ENCODE data around the gene XPNPEP1. TPM values are rescaled to one million over a fixed set of nuclear protein-coding genes. Genes with fewer than 3 reads are reported as not detected.
A peak's percentile ranks its signal among the peaks of the same experiment; 100 is the strongest.
"Not testable (repeated sequence)": the region's sequence is repeated elsewhere in the genome, so short reads cannot be mapped to it uniquely, and the experiment has no call there.

The XPNPEP1 gene
- total and polyA plus RNA-seq, 8 donors, result 34.1 to 112 (median 72.8) TPM

- Histone ChIP-seq H3K4me3 (no peak overlapping the region), H3K36me3 (no peaks in the 10 kb centered on the region), H3K27me3 (no peaks in the 10 kb centered on the region), H3K9me3 (no peaks in the 10 kb centered on the region), H3K27ac (peak overlapping the region in 1 of 4 donors; percentile 98), H3K4me1 (peaks cover 35 to 55% (median 47%) of the 10 kb centered on the region in 3 donors)
- TF ChIP-seq CTCF (IDR thresholded peaks at IDR 0.05), result no peak
- ATAC-seq (no peak), DNase-seq (no peak), FAIRE-seq (no peak)
- intact Hi-C loops (cut with DNase I), result no loop called here
- WGBS, 2 donors, result 58 to 63% methylated on average over 3 of the region's 3 CpGs
Measured at GRCh38 chr10:109920016-109920415, 3.3 kb downstream of the XPNPEP1 start.

DNA sequence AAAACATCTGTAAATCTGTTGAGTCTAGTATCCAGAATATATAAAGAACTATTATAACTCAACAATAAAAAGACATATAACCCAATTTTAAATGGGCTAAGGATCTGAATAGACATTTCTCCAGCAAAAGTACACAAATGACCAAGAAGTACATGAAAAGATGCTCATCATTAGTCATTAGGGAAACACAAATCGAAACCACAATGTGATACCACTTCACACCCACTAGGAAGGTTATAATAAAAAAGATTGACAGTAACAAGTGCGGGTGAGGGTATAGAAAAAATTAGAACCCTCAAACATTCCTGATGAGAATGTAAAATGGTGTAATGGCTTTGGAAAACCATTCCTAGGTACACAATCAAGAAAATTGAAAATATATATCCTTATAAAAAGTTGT, 4.1 kb downstream of the XPNPEP1 start:
- intact Hi-C loops (cut with DNase I), result no loop called here
- TF ChIP-seq CTCF (IDR thresholded peaks at IDR 0.05), result no peak
- no peak for FAIRE-seq
- Histone ChIP-seq H3K4me3 (no peak overlapping the region), H3K27ac (no peak overlapping the region), H3K9me3 (no peaks in the 10 kb centered on the region), H3K27me3 (no peaks in the 10 kb centered on the region), H3K36me3 (no peaks in the 10 kb centered on the region), H3K4me1 (peaks cover 30 to 50% (median 40%) of the 10 kb centered on the region in 3 donors)
- no peak for DNase-seq
- no peak for ATAC-seq
- 96 to 99% methylated on average over 2 of the region's 2 CpGs for WGBS, 2 donors

- not testable (repeated sequence) for DNase-seq
Measured at GRCh38 chr10:109918707-109919106, 4.6 kb downstream of the XPNPEP1 start.

GRCh38 chr10:109915566-109915965, 7.7 kb downstream of the XPNPEP1 start:
- peaks cover 30 to 36% (median 35%) of the 10 kb centered on the region in 3 donors for H3K4me1 ChIP-seq
- intact Hi-C loops (cut with DNase I), result no loop called here
- DNase-seq (peak in 1 of 6 donors; percentile 55), FAIRE-seq (no peak), ATAC-seq (peak; percentile 65 to 78 (median 76))
- no peak for TF ChIP-seq CTCF (IDR thresholded peaks at IDR 0.05)
- peak overlapping the region; percentile 73 to 86 (median 80) for H3K27ac ChIP-seq
- H3K9me3 ChIP-seq, result no peaks in the 10 kb centered on the region
- 27 to 38% methylated on average over 2 of the region's 2 CpGs for WGBS, 2 donors
- no peaks in the 10 kb centered on the region for H3K27me3 ChIP-seq
- no peaks in the 10 kb centered on the region for H3K36me3 ChIP-seq
- H3K4me3 ChIP-seq, result peak overlapping the region in 1 of 4 donors; percentile 36

More at GRCh38 chr10:109918707-109919106, 4.6 kb downstream of the XPNPEP1 start:
- H3K27me3 ChIP-seq; H3K4me3 ChIP-seq; H3K27ac ChIP-seq; H3K36me3 ChIP-seq; FAIRE-seq; H3K9me3 ChIP-seq; intact Hi-C loops (cut with DNase I); ATAC-seq: not testable (repeated sequence)
- H3K4me1 ChIP-seq, result peaks cover 30 to 45% (median 35%) of the 10 kb centered on the region in 3 donors
- WGBS, 2 donors, result 95 to 96% methylated on average over 6 of the region's 6 CpGs

DNA sequence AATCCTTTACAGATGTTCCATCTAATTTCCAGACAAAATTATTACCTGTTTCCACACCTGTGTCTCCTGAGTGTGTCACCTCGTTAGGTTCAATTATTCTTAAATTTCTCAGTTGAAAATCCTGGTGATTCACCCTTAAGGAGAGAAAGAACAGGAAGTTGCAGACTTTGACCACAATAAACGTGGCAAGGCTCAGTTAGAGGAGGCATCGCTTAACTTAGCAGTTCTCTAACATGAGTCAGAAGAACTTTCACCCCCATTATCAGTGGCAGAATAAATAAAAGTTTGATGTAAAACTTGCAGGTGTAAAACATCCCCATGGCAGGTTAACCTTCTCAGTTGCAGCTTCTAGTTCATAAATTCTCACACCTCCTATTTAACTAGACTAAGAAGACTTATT, 8.3 kb downstream of the XPNPEP1 start:
- peak overlapping the region in 2 of 4 donors; percentile 36 for H3K4me3 ChIP-seq
- DNase-seq (peak in 3 of 6 donors; percentile 57 to 65 (median 57)), ATAC-seq (peak; percentile 84 to 89 (median 87)), FAIRE-seq (peak; percentile 43)
- no peaks in the 10 kb centered on the region for H3K36me3 ChIP-seq
- no peaks in the 10 kb centered on the region for H3K27me3 ChIP-seq
- no peak for TF ChIP-seq CTCF (IDR thresholded peaks at IDR 0.05)
- no peaks in the 10 kb centered on the region for H3K9me3 ChIP-seq
- H3K27ac ChIP-seq, result peak overlapping the region; percentile 73 to 86 (median 80)
- H3K4me1 ChIP-seq, result peaks cover 30 to 35% (median 33%) of the 10 kb centered on the region in 3 donors
- WGBS, 2 donors, result 22 to 23% methylated on average over 3 of the region's 3 CpGs
- intact Hi-C loops (cut with DNase I), result no loop called here
